ENCODE results near the gene RNF41.
"Not testable (repeated sequence)": the region's sequence is repeated elsewhere in the genome, so short reads cannot be mapped to it uniquely, and the experiment has no call there.

The RNF41 gene

GRCh38 chr12:56163533-56164344 is 58.0 kb downstream of the RNF41 start:
- no peak for DNase-seq

GRCh38 chr12:56162468-56163290 is 59.0 kb downstream of the RNF41 start:
- no peak for DNase-seq

- no peak for DNase-seq
These were observed 59.9 kb downstream of the RNF41 start for GRCh38 chr12:56161690-56162351.

- no peak for DNase-seq
These were observed 60.6 kb downstream of the RNF41 start for GRCh38 chr12:56160894-56161689.

GRCh38 chr12:56160193-56160763 is 61.4 kb downstream of the RNF41 start:
- DNase-seq: peak; percentile 45

DNA sequence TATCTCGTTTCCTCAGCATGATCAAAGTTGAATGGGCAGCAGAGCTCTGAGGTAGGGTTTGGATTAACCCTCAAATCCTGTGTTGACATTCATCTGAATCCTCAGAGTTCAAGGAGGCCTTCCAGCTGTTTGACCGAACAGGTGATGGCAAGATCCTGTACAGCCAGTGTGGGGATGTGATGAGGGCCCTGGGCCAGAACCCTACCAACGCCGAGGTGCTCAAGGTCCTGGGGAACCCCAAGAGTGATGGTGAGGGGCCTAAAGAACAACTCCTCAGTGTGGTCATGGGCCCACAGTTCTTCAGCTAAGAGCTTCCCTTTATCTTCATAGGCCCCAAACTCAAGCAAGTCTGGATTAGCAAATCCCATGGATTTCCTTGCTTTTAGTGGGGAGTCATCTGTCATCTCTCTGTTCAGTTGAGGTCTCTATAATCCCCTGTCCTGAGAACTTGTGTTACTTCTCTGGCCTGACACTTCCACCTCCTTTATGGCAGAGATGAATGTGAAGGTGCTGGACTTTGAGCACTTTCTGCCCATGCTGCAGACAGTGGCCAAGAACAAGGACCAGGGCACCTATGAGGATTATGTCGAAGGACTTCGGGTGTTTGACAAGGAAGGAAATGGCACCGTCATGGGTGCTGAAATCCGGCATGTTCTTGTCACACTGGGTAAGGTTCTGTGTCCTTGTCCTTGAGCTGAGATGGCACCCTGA is 62.1 kb downstream of the RNF41 start:
- DNase-seq: no peak

DNA sequence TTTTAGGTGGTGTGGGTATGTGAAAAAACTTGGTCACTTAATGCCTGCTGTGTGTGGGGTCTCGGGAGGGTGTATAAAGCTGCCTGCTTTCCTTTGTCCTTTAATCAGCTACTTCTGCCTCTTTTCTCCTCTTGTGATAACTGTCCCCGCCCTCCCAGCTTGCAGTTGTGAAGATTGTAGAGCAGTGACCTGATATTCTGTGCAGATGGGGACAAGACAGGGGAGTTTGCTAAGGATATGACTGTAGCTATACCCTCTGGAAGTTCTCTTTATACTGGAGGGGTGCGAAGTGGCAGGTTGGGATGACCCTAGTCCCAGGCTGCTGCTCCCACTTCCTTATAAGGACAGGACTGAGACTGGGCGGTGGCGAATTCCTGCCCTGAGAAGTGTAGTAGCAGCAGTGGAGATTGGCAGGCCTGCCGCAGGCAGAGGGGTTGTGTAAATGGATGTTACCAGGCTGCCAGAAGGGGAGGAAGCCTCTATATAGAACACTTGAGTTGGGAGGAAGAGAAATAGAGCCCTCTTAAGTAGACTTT is 62.7 kb downstream of the RNF41 start:
- no peak for DNase-seq

DNA sequence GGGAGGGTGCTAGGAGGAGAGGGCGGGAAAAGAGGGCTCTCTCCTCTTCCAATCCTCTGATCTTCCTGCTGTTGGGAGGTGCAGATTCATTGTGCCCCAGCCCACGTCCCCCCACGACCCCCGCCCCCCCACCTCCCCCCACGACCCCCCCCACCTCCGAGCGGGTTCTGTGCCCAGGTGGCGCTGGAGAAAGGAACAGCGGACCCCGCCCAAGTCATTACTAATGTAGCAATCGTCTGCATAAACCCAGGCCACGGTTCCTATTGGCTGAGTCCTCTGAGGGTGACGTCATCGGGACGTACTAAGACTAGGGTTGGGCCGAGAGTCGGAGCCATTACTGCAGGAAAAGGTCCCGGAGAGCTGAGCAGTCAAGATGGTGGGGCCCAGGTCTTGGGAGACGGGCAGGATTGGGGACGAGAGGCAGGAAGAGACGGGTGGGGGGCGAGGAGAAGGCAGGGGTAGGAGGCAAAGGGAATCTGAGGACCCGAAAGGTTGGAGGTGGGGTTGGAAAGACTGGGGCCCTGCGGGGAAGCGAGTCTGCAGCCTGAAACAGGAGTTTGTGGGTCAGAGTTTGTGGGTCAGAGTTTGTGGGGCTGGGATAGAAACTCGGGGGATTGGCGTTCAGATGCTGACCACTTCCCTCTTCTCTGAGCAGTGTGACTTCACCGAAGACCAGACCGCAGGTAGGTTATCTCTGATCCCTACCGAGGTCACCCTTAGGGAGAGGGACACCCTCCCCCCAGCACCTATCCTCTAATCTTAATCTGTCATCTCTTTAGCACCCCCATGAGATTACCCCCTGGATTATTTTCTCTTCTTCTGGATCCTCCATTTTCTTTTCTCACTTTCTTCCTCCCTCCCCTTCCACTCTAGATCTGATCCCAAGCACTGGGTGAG is 63.4 kb downstream of the RNF41 start, which contains the start of gene MYL6:
TSS of gene MYL6 (plus strand) at position 331 of the 897 bp plus-strand sequence. CDS start at position 374, 43 bp downstream.
- DNase-seq: peak; percentile 84

DNA sequence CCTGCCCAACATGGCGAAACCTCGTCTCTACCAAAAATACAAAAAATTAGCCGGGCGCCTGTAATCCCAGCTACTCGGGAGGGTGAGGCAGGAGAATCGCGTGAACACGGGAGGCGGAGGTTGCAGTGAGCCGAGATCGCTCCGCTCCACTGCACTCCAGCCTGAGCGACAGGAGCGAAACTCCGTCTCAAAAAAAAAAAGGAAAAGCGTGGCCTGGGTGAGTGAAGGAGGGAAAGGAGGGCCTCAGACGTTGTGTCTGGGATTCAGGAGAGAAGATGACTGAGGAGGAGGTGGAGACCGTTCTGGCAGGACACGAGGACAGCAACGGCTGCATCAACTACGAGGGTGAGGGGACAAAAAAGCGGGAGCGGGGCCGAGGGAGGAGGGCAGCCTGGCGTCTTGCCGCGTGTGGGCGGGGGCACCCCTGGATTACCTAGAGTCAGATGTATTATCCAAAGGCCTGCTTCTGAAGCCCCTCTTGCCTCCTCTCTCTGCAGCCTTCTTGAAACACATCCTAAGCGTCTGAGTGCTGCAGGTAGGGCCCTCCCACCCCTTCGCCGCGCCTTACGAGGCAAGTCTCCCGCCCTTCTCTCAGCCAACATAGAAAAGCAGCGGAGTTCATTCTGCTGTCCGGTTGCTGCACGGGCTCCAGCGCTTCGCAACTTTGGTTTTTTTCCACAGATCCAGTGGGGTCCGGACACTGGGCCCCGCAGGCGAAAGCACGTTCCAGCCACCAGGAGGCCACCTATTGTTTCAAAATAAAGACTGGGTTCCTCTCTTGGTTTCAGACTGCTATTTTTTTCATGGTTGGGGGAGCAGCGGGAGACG is 64.3 kb downstream of the RNF41 start:
- peak; percentile 40 for DNase-seq

GRCh38 chr12:56156464-56157200 is 65.1 kb downstream of the RNF41 start:
- DNase-seq: not testable (repeated sequence)

DNA sequence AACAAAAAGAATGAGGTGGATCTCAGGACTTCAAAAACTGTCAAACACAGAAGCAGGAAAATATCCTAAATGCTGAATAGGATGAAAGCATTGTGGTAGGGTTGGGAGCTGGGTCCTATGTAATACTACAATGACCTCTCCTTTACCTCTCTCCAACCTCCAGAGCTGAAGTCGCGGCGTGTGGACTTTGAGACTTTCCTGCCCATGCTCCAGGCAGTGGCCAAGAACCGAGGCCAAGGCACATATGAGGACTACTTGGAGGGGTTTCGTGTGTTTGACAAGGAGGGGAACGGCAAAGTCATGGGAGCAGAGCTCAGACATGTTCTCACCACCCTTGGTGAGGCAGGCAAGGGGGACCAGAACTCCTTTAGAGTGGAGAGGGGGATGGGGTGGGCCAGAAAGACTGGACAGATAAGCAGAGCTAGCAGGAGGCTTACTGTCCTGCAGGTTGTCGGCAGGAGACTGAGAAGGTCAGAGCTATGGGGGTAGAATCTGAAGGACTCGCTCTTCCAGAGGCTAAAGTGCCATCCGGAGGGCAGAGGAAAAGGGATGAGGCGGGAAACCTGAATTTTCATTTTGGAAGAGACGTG is 66.4 kb downstream of the RNF41 start:
- DNase-seq: no peak

DNA sequence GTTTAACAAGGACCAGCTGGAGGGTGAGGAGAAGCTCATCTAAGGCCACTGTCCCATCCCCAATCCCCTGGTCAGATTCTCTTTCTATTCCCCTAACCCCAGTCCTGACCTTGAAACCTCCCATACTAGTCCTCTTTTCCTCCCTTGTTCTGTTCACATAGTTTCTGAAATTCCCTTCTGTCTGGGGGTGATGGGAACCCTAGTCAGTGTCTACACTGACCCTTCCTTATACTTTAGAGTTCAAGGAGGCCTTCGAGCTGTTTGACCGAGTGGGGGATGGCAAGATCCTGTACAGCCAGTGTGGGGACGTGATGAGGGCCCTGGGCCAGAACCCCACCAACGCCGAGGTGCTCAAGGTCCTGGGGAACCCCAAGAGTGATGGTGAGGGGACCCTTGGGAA is 66.9 kb downstream of the RNF41 start:
- DNase-seq: no peak

- no peak for DNase-seq
These were observed 67.4 kb downstream of the RNF41 start for GRCh38 chr12:56154246-56154771.

GRCh38 chr12:56153678-56154065 is 68.0 kb downstream of the RNF41 start:
- no peak for DNase-seq

GRCh38 chr12:56152756-56153677 is 68.7 kb downstream of the RNF41 start:
- DNase-seq: no peak

Measured in activated CD4-positive, alpha-beta T cell treated with anti-CD3 and anti-CD28 coated beads for 1 hour (primary cell).